ENCODE results near the gene GMDS. TPM values are rescaled to one million over a fixed set of nuclear protein-coding genes. Genes with fewer than 3 reads are reported as not detected.

Gene GMDS
- polyA plus RNA-seq, 1 of the 3 experiments (the other 2 are of a cell fraction) = 12.3 TPM

DNA sequence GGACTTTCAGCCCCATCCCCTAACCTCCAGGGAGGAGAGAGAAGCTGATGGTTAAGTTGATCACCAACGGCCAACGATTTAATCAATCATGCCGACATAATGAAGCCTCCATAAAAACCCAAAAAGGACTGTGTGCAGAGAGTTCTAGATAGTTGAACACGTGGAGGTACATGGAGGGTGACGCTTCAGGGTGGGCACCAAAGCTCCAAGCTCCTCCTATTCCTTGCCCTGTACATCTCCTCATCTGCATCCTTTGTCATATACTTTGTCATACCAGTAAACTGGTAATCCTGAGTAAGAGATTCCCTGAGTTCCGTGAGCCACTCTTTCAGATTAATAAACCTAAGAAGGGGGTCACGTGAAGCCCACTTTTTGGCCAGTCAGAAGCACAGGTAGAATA lies 3.7 kb upstream of the GMDS start:
- Histone ChIP-seq H4K20me1 (ENCODE audit: insufficient read depth) (no peaks in the 10 kb centered on the region), H3K79me2 (ENCODE audit: insufficient read depth) (no peaks in the 10 kb centered on the region), H2AFZ (ENCODE audit: low read depth) (no peak overlapping the region), H3K9me2 (no peaks in the 10 kb centered on the region), H3K4me2 (no peak overlapping the region), H3K27me3 (ENCODE audit: insufficient read depth) (no peaks in the 10 kb centered on the region), H3F3A (replicated peaks; ENCODE audit: insufficient read depth) (no peaks in the 10 kb centered on the region), H3K9ac (no peak overlapping the region), H3K27ac (ENCODE audit: low read depth in 2 of 2, low read length in 1 of 2) (no peak overlapping the region), H3K9me3 (no peaks in the 10 kb centered on the region), H3K36me3 (replicated peaks in 1 of 2; ENCODE audit: control insufficient read depth in 1 of 2, insufficient read depth in 2 of 2, low read length in 1 of 2) (no peaks in the 10 kb centered on the region), H3K4me1 (ENCODE audit: control insufficient read depth in 1 of 2, insufficient read depth in 2 of 2, low read depth in 1 of 2, low read length in 1 of 2) (peaks cover 0 to 10% of the 10 kb centered on the region in 2 experiments; a peak in 1 of 4 replicates), H3K4me3 (ENCODE audit: low read depth in 2 of 2, low read length in 1 of 2) (no peak overlapping the region)
- POLR2A ChIA-PET = no interaction called here
- CTCF ChIA-PET = interaction anchor here (1.1 kb wide), 1 partner anchor 13 kb away, joined by 3 read pairs; no protein-coding TSS in a partner anchor
- DNase-seq = no peak
- TF ChIP-seq POLR2AphosphoS5 (IDR thresholded peaks at IDR 0.05; ENCODE audit: low read depth, low read length) (no peak), JUND (IDR thresholded peaks at IDR 0.05) (no peak), NFIC (IDR thresholded peaks at IDR 0.05; ENCODE audit: borderline replicate concordance) (no peak), FOXJ3 (CRISPR knock-in tag; IDR thresholded peaks at IDR 0.05) (no peak), RAD21 (IDR thresholded peaks at IDR 0.05; ENCODE audit: low read length) (no peak), GATA2 (CRISPR knock-in tag; IDR thresholded peaks at IDR 0.05) (no peak), RCOR1 (IDR thresholded peaks at IDR 0.05; ENCODE audit: low read length) (no peak), MEF2A (IDR thresholded peaks at IDR 0.05; ENCODE audit: borderline replicate concordance, low read depth) (no peak)
- TF ChIP-seq, protein P1, sequence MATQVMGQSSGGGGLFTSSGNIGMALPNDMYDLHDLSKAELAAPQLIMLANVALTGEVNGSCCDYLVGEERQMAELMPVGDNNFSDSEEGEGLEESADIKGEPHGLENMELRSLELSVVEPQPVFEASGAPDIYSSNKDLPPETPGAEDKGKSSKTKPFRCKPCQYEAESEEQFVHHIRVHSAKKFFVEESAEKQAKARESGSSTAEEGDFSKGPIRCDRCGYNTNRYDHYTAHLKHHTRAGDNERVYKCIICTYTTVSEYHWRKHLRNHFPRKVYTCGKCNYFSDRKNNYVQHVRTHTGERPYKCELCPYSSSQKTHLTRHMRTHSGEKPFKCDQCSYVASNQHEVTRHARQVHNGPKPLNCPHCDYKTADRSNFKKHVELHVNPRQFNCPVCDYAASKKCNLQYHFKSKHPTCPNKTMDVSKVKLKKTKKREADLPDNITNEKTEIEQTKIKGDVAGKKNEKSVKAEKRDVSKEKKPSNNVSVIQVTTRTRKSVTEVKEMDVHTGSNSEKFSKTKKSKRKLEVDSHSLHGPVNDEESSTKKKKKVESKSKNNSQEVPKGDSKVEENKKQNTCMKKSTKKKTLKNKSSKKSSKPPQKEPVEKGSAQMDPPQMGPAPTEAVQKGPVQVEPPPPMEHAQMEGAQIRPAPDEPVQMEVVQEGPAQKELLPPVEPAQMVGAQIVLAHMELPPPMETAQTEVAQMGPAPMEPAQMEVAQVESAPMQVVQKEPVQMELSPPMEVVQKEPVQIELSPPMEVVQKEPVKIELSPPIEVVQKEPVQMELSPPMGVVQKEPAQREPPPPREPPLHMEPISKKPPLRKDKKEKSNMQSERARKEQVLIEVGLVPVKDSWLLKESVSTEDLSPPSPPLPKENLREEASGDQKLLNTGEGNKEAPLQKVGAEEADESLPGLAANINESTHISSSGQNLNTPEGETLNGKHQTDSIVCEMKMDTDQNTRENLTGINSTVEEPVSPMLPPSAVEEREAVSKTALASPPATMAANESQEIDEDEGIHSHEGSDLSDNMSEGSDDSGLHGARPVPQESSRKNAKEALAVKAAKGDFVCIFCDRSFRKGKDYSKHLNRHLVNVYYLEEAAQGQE (IDR thresholded peaks at IDR 0.05; ENCODE audit: low read depth, low read length) = no peak
- 93% methylated on average over 7 of the region's 7 CpGs for WGBS (ENCODE audit: low lambda C conversion rate)

DNA sequence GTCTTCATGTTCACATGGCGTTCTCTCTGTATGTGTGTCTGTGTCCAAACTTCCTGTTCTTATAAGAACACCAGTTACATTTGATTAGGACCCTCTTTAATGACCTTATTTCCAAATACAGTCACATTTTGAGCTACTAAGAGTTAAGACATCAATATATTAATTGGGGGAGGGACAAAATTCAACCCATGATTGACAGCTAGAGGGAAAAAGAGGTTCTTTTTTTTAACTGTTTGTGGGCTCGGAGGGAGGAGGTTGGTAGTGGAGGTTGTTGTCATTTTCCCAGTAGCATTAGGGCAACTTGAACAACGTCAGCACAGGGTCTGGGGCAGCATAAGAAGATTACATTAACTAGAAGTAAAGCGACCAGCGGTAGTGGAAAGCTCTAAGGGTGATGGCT lies 2.3 kb upstream of the GMDS start:
- no peaks in the 10 kb centered on the region for H3K9me3 ChIP-seq
- H3K9me2 ChIP-seq = no peaks in the 10 kb centered on the region
- no peaks in the 10 kb centered on the region for H4K20me1 ChIP-seq (ENCODE audit: insufficient read depth)
- no peak for DNase-seq
- no peak overlapping the region for H3K4me3 ChIP-seq (ENCODE audit: low read depth in 2 of 2, low read length in 1 of 2)
- POLR2A ChIA-PET = no interaction called here
- H3K9ac ChIP-seq = no peak overlapping the region
- CTCF ChIA-PET = no interaction called here
- no peaks in the 10 kb centered on the region for H3K27me3 ChIP-seq (ENCODE audit: insufficient read depth)
- TF ChIP-seq POLR2AphosphoS5 (IDR thresholded peaks at IDR 0.05; ENCODE audit: low read depth, low read length) (no peak), MEF2A (IDR thresholded peaks at IDR 0.05; ENCODE audit: borderline replicate concordance, low read depth) (no peak), NRF1 (IDR thresholded peaks at IDR 0.05; ENCODE audit: low read depth, low read length) (no peak), RCOR1 (IDR thresholded peaks at IDR 0.05; ENCODE audit: low read length) (no peak), MXI1 (IDR thresholded peaks at IDR 0.05; ENCODE audit: low read depth, low read length) (no peak), JUND (IDR thresholded peaks at IDR 0.05) (no peak), RAD21 (IDR thresholded peaks at IDR 0.05; ENCODE audit: low read length) (no peak), ELF1 (IDR thresholded peaks at IDR 0.05) (no peak)
- TF ChIP-seq, protein P2, sequence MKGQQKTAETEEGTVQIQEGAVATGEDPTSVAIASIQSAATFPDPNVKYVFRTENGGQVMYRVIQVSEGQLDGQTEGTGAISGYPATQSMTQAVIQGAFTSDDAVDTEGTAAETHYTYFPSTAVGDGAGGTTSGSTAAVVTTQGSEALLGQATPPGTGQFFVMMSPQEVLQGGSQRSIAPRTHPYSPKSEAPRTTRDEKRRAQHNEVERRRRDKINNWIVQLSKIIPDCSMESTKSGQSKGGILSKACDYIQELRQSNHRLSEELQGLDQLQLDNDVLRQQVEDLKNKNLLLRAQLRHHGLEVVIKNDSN (IDR thresholded peaks at IDR 0.05; ENCODE audit: borderline replicate concordance, low read depth) = no peak
- TF ChIP-seq, protein P3, sequence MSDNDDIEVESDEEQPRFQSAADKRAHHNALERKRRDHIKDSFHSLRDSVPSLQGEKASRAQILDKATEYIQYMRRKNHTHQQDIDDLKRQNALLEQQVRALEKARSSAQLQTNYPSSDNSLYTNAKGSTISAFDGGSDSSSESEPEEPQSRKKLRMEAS (IDR thresholded peaks at IDR 0.05; ENCODE audit: low read depth) = no peak
- WGBS (ENCODE audit: low lambda C conversion rate) = 96% methylated on average over 5 of the region's 5 CpGs
- H3K4me2 ChIP-seq = no peak overlapping the region
- H3K79me2 ChIP-seq (ENCODE audit: insufficient read depth) = no peaks in the 10 kb centered on the region
- no peaks in the 10 kb centered on the region for H3K36me3 ChIP-seq (replicated peaks in 1 of 2; ENCODE audit: control insufficient read depth in 1 of 2, insufficient read depth in 2 of 2, low read length in 1 of 2)
- H2AFZ ChIP-seq (ENCODE audit: low read depth) = no peak overlapping the region
- no peaks in the 10 kb centered on the region for H3F3A ChIP-seq (replicated peaks; ENCODE audit: insufficient read depth)
- no peak overlapping the region for H3K27ac ChIP-seq (ENCODE audit: low read depth in 2 of 2, low read length in 1 of 2)
- H3K4me1 ChIP-seq (ENCODE audit: control insufficient read depth in 1 of 2, insufficient read depth in 2 of 2, low read depth in 1 of 2, low read length in 1 of 2) = peaks cover 0 to 10% of the 10 kb centered on the region in 2 experiments; a peak in 1 of 4 replicates

Measured in SK-N-SH (cell line).